HFFc6 (cell line): ENCODE measurements around the gene SLC7A7. TPM values are rescaled to one million over a fixed set of nuclear protein-coding genes. Genes with fewer than 3 reads are reported as not detected.

Experiments used
- DNase-seq: peaks from one replicate; pipeline ENCODE4 v3.0.0-alpha.2; 2018
- H3K27ac Mint-ChIP-seq: 2 replicates; pipeline ENCODE4 v1.8.0; 2020; ENCODE audit warnings: mild to moderate bottlenecking, mixed read lengths
- H3K27me3 Mint-ChIP-seq: 2 replicates; pipeline ENCODE4 v1.8.0; 2021; ENCODE audit warnings: mild to moderate bottlenecking, moderate library complexity, mixed read lengths; ENCODE audit not compliant: insufficient read depth
- H3K36me3 Mint-ChIP-seq: 2 replicates; pipeline ENCODE4 v1.8.0; 2021; ENCODE audit warnings: low read depth, mixed read lengths
- H3K4me1 Mint-ChIP-seq: 2 replicates; pipeline ENCODE4 v1.8.0; 2020; ENCODE audit warnings: low read depth, mixed read lengths
- H3K4me3 Mint-ChIP-seq: 2 replicates; pipeline ENCODE4 v1.8.0; 2020; ENCODE audit warnings: mild to moderate bottlenecking, moderate library complexity, mixed read lengths
- H3K9me3 Mint-ChIP-seq: 2 replicates; pipeline ENCODE4 v1.8.0; 2020; ENCODE audit warnings: mild to moderate bottlenecking, mixed read lengths
- CTCF ChIP-seq: fragments of 200-600 bp; sonication (generic); IDR thresholded peaks from 2 replicates; pipeline ENCODE4 v1.5.0; 2021; ENCODE audit warnings: antibody characterized with exemption, mild to moderate bottlenecking
- total RNA-seq, 6 experiments: library from RNA; stranded (reverse); fragmentation: NEBNext Ultra II Directional; extraction: Animal tissue kit (Norgen Biotek cat#: 25700); gene quantifications; 2 replicates in 1 of 6; 3 replicates in 5 of 6; pipeline ENCODE4 v1.2.3, GENCODE V29; 2021

SLC7A7 gene
- total RNA-seq, 6 experiments from 2014 or later, result 0.31 to 1.3 (median 0.56) TPM

- H3K9me3 Mint-ChIP-seq, result no peaks in the 10 kb centered on the region
- no peak overlapping the region for H3K4me3 Mint-ChIP-seq
- no peak for DNase-seq
- no peak overlapping the region for H3K27ac Mint-ChIP-seq
- no peaks in the 10 kb centered on the region for H3K36me3 Mint-ChIP-seq
- H3K27me3 Mint-ChIP-seq, result peaks cover 30% of the 10 kb centered on the region
- TF ChIP-seq CTCF, result no peak
- H3K4me1 Mint-ChIP-seq, result no peaks in the 10 kb centered on the region
Measured at GRCh38 chr14:22801716-22802115, 13.5 kb downstream of the SLC7A7 start.

- no peak for TF ChIP-seq CTCF
- no peaks in the 10 kb centered on the region for H3K36me3 Mint-ChIP-seq
- no peak overlapping the region for H3K27ac Mint-ChIP-seq
- H3K9me3 Mint-ChIP-seq, result no peaks in the 10 kb centered on the region
- H3K4me1 Mint-ChIP-seq, result no peaks in the 10 kb centered on the region
- DNase-seq, result no peak
- H3K4me3 Mint-ChIP-seq, result no peak overlapping the region
- H3K27me3 Mint-ChIP-seq, result peaks cover 38% of the 10 kb centered on the region
Measured at GRCh38 chr14:22800346-22800745, 14.9 kb downstream of the SLC7A7 start.

- DNase-seq, result no peak
- H3K9me3 Mint-ChIP-seq, result no peaks in the 10 kb centered on the region
- no peak overlapping the region for H3K27ac Mint-ChIP-seq
- peaks cover 30% of the 10 kb centered on the region for H3K27me3 Mint-ChIP-seq
- no peak overlapping the region for H3K4me3 Mint-ChIP-seq
- TF ChIP-seq CTCF, result no peak
- H3K36me3 Mint-ChIP-seq, result no peaks in the 10 kb centered on the region
- H3K4me1 Mint-ChIP-seq, result no peaks in the 10 kb centered on the region
Measured at GRCh38 chr14:22798528-22798927, 16.7 kb downstream of the SLC7A7 start.

GRCh38 chr14:22797017-22797917 is 18.0 kb downstream of the SLC7A7 start:
- TF ChIP-seq CTCF, result no peak
- Mint-ChIP-seq H3K4me3 (no peak overlapping the region), H3K27me3 (peaks cover 30% of the 10 kb centered on the region), H3K36me3 (no peaks in the 10 kb centered on the region), H3K4me1 (peaks cover under 1% of the 10 kb centered on the region), H3K9me3 (no peaks in the 10 kb centered on the region), H3K27ac (no peak overlapping the region)
- no peak for DNase-seq

- no peaks in the 10 kb centered on the region for H3K36me3 Mint-ChIP-seq
Measured at GRCh38 chr14:22796087-22796707, 19.0 kb downstream of the SLC7A7 start.

More at GRCh38 chr14:22796087-22796707, 19.0 kb downstream of the SLC7A7 start:
- no peak overlapping the region for H3K27ac Mint-ChIP-seq
- H3K9me3 Mint-ChIP-seq, result no peaks in the 10 kb centered on the region
- no peak for TF ChIP-seq CTCF
- peaks cover 30% of the 10 kb centered on the region for H3K27me3 Mint-ChIP-seq
- peaks cover 12% of the 10 kb centered on the region for H3K4me1 Mint-ChIP-seq
- H3K4me3 Mint-ChIP-seq, result no peak overlapping the region
- DNase-seq, result no peak
